ENCODE measurements around the gene LAD1.

DNA sequence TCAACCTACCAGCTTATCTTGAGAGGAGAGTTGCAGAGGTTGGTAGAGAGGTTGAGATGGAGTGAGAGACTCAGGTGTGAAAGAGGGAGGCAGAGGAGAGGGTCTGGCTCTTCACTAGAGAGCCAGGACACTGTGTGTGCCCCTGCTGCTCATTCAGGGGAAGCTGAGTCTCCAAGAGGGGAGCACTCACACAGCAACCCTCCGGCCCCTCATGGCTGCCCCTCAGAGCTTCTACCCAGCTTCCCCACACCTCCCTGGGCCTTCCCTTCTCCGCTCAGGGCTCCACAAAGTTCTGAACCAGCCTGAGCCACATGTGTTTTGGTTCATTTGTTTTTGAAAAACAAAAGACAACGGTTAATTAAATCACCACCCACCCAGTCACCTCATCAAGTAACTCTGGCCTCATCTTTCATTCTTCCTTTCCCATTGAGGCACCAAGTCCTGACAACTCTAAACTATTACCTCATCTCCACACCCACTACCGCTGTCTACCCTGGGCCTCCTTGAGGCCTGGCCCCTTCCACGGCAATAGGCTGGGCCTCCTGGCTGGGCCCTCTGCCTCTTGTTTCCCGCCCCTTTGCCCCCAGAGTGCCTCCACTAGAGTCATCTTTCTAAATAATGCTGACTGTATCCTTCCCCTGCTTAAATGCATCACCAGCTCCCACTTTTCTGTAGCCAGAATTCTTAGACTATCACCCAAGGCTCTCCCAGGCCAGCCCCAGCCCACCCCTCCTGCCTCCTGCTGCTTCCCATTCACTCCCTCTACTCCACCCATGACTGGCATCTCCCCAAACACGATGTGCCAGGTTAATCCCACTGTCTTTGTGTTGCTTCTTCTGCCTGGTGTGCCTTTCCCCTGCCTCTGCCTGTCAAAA lies 54.7 kb downstream of the LAD1 start:
- TF ChIP-seq, protein P1, sequence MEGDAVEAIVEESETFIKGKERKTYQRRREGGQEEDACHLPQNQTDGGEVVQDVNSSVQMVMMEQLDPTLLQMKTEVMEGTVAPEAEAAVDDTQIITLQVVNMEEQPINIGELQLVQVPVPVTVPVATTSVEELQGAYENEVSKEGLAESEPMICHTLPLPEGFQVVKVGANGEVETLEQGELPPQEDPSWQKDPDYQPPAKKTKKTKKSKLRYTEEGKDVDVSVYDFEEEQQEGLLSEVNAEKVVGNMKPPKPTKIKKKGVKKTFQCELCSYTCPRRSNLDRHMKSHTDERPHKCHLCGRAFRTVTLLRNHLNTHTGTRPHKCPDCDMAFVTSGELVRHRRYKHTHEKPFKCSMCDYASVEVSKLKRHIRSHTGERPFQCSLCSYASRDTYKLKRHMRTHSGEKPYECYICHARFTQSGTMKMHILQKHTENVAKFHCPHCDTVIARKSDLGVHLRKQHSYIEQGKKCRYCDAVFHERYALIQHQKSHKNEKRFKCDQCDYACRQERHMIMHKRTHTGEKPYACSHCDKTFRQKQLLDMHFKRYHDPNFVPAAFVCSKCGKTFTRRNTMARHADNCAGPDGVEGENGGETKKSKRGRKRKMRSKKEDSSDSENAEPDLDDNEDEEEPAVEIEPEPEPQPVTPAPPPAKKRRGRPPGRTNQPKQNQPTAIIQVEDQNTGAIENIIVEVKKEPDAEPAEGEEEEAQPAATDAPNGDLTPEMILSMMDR (IDR thresholded peaks at IDR 0.05): no peak
- TF ChIP-seq POLR2A (IDR thresholded peaks at IDR 0.05): no peak
- TF ChIP-seq POLR2AphosphoS5 (IDR thresholded peaks at IDR 0.05): no peak

Measured in breast epithelium (tissue), 3 donors.